ENCODE results near the gene APCDD1. TPM values are rescaled to one million over a fixed set of nuclear protein-coding genes. Genes with fewer than 3 reads are reported as not detected.

The APCDD1 gene
- total and polyA plus RNA-seq, 2 experiments from 2014 or later, result 69.6 to 114 TPM

DNA sequence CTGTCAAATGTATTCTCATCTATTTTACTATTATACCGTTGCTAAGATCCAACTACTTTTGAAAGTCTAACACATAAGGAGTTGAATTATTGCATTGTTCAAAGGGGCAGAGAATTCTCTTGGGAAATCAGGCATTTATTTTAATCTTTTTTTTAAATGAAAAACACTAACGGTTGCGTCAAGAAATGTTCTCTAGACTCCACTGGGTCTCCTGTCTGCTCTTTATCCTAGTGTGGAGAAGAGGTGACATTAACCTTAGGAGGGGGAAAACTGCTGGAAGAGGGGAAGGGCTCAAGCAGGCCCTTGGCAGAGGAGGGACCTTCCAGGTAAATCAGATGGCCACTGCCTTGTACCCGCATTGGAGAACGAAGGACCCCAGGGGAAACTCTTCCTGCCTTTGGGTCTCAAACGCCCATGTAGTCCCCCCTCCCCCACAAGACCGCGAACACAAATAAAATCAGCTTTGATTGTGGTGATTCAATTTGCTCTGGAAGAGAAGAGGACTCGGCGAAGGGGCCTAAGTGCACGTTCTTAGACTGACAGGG, 1.1 kb upstream of the APCDD1 start:
- no peak overlapping the region for H3K4me3 ChIP-seq
- peak overlapping the region; percentile 81 for H2AFZ ChIP-seq
- no peaks in the 10 kb centered on the region for H3K36me3 ChIP-seq (replicated peaks; ENCODE audit: insufficient read depth, low read depth)
- no peaks in the 10 kb centered on the region for H3K27me3 ChIP-seq
- H3K79me2 ChIP-seq, result peaks cover 32% of the 10 kb centered on the region
- H4K20me1 ChIP-seq (ENCODE audit: insufficient read depth, poor library complexity, severe bottlenecking), result no peaks in the 10 kb centered on the region
- 53% methylated on average over 11 of the region's 11 CpGs for whole genome bisulfite sequencing (ENCODE audit: low lambda C conversion rate, missing lambda C conversion rate)
- H3K9me3 ChIP-seq (ENCODE audit: low read depth), result no peaks in the 10 kb centered on the region
- H3K27ac ChIP-seq, result peak overlapping the region; percentile 94
- no peak for DNase-seq (ENCODE audit: low spot score)
- H3K4me1 ChIP-seq (ENCODE audit: insufficient read depth), result peaks cover 14% of the 10 kb centered on the region
- peak overlapping the region; percentile 78 for H3K4me2 ChIP-seq
- no peaks in the 10 kb centered on the region for H3K9me2 ChIP-seq (replicated peaks; ENCODE audit: insufficient read depth)
- no peak for TF ChIP-seq EZH2phosphoT487 (IDR thresholded peaks at IDR 0.05; ENCODE audit: low read depth, severe bottlenecking, unreplicated experiment)
- TF ChIP-seq, protein P1, sequence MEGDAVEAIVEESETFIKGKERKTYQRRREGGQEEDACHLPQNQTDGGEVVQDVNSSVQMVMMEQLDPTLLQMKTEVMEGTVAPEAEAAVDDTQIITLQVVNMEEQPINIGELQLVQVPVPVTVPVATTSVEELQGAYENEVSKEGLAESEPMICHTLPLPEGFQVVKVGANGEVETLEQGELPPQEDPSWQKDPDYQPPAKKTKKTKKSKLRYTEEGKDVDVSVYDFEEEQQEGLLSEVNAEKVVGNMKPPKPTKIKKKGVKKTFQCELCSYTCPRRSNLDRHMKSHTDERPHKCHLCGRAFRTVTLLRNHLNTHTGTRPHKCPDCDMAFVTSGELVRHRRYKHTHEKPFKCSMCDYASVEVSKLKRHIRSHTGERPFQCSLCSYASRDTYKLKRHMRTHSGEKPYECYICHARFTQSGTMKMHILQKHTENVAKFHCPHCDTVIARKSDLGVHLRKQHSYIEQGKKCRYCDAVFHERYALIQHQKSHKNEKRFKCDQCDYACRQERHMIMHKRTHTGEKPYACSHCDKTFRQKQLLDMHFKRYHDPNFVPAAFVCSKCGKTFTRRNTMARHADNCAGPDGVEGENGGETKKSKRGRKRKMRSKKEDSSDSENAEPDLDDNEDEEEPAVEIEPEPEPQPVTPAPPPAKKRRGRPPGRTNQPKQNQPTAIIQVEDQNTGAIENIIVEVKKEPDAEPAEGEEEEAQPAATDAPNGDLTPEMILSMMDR (IDR thresholded peaks at IDR 0.05; ENCODE audit: poor library complexity), result no peak
- TF ChIP-seq EZH2 (IDR thresholded peaks at IDR 0.05; ENCODE audit: borderline replicate concordance), result no peak

DNA sequence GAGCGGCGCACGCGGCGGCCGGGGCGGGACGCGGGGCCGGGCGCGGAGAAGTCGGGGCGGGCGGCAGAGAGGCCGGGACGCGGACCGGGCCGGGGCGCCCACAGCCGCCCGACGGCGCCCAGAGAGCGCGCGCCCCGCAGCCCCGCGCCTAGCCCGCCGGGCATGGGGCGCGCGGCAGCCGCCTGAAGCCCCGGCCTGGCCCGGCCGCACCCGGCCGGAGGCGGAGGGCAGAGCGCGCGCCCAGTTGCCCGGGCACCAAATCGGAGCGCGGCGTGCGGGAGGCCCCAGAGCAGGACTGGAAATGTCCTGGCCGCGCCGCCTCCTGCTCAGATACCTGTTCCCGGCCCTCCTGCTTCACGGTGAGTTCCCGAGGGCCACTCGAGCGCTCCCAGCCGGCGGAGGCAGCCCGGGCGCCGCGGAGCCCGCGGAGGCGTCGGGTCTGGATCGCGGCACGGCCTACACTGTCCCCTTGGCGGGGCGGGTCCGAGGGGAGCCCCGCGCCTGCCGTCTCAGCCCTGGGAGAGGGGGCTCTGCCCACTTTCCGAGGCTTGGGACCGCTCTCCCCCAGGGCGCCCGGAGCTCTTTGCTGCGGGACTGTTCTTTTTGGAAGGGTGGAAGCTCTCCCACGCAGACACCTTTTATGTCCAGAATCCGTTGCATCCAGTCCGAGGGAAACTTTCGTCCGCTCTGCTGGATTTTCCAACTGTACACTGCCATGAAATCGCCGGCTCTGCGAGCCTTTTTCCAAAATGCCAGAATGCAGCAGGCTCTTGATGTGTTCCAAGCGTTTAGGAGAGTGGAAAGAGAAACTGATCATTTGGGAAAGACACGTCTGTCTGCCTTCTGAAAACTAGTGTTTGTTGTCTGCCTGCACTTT, 484 bp downstream of the APCDD1 start:
- Histone ChIP-seq H3K79me2 (peaks cover 47% of the 10 kb centered on the region), H3K4me3 (peak overlapping the region; percentile 92), H3K36me3 (replicated peaks; ENCODE audit: insufficient read depth, low read depth) (no peaks in the 10 kb centered on the region), H3K27me3 (no peaks in the 10 kb centered on the region), H4K20me1 (ENCODE audit: insufficient read depth, poor library complexity, severe bottlenecking) (no peaks in the 10 kb centered on the region), H3K9me3 (ENCODE audit: low read depth) (no peaks in the 10 kb centered on the region), H3K4me2 (peak overlapping the region; percentile 85), H3K9me2 (replicated peaks; ENCODE audit: insufficient read depth) (no peaks in the 10 kb centered on the region), H2AFZ (peak overlapping the region; percentile 65), H3K4me1 (ENCODE audit: insufficient read depth) (peaks cover 19% of the 10 kb centered on the region), H3K27ac (peak overlapping the region; percentile 89)
- peak; percentile 58 for DNase-seq (ENCODE audit: low spot score)
- under 1% methylated on average over 85 of the region's 94 CpGs for WGBS (ENCODE audit: low lambda C conversion rate, missing lambda C conversion rate)
- TF ChIP-seq, protein P1 (IDR thresholded peaks at IDR 0.05; ENCODE audit: poor library complexity), result no peak
- TF ChIP-seq EZH2phosphoT487 (IDR thresholded peaks at IDR 0.05; ENCODE audit: low read depth, severe bottlenecking, unreplicated experiment), result no peak
- no peak for TF ChIP-seq EZH2 (IDR thresholded peaks at IDR 0.05; ENCODE audit: borderline replicate concordance)

DNA sequence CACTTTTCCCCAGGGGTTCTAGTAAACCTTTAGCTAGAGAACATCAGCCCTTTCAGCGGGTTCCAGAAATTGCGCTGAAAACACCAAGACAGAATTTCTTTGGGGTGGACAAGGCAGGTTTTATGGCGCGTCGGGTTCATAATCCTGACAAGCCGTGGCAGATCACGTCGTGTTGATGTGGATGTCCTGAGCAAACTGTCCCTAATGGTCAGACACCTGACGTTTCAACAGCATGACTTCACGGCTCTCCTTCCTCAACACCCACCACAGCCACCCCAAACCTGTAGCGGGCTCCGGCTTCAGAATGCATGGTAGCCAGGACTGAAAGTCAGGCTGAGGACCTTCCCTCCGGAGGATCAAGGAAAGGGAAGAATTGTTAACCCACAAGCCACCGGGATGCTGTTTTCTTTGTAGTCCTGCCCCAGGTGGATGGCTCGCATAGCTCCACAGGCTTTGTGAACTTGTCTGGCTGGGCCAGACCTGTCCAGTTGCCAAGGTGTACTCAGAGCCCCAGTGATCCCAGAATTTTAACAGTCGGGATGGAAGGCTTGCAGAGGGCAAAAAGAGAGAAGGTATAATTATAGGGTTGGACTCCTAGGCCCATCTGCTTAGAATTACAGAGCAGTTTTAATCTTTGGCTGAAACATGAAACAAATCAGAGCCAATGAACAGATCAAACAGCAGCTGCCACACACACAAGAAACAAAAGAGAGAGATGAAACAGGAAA, 1.5 kb downstream of the APCDD1 start:
- DNase-seq (ENCODE audit: low spot score), result peak; percentile 17
- Histone ChIP-seq H3K4me1 (ENCODE audit: insufficient read depth) (peaks cover 19% of the 10 kb centered on the region), H3K9me3 (ENCODE audit: low read depth) (no peaks in the 10 kb centered on the region), H3K4me3 (peak overlapping the region; percentile 92), H4K20me1 (ENCODE audit: insufficient read depth, poor library complexity, severe bottlenecking) (no peaks in the 10 kb centered on the region), H3K4me2 (peak overlapping the region; percentile 85), H3K27ac (peak overlapping the region; percentile 89), H2AFZ (no peak overlapping the region), H3K79me2 (peaks cover 57% of the 10 kb centered on the region), H3K9me2 (replicated peaks; ENCODE audit: insufficient read depth) (no peaks in the 10 kb centered on the region), H3K27me3 (no peaks in the 10 kb centered on the region), H3K36me3 (replicated peaks; ENCODE audit: insufficient read depth, low read depth) (no peaks in the 10 kb centered on the region)
- WGBS (ENCODE audit: low lambda C conversion rate, missing lambda C conversion rate), result 12% methylated on average over 16 of the region's 16 CpGs
- TF ChIP-seq, protein P1 (IDR thresholded peaks at IDR 0.05; ENCODE audit: poor library complexity), result no peak
- no peak for TF ChIP-seq EZH2phosphoT487 (IDR thresholded peaks at IDR 0.05; ENCODE audit: low read depth, severe bottlenecking, unreplicated experiment)
- no peak for TF ChIP-seq EZH2 (IDR thresholded peaks at IDR 0.05; ENCODE audit: borderline replicate concordance)

Measured in hepatocyte (in vitro differentiated cells).